GM12878 (cell line): ENCODE data around the gene NME7. TPM values are rescaled to one million over a fixed set of nuclear protein-coding genes. Genes with fewer than 3 reads are reported as not detected.

Source experiments
- ATAC-seq: fragments of 200-7000 bp; cut with Tn5 transposase; 3 replicates; pipeline ENCODE4 v1.9.1; 2020; ENCODE audit warnings: mild to moderate bottlenecking, moderate library complexity
- BruUV-seq: library from RNA; stranded (reverse); fragments of 400-500 nt; replicated peaks from 2 replicates; lab custom pipeline; 2021; lab: Mats Ljungman, UMichigan
- CTCF ChIA-PET: fragments of 300-600 bp; sonication (Branson Sonifier 250); formaldehyde crosslinking; extraction: SDS; loops from one replicate; lab custom pipeline; 2021; ENCODE audit warnings: inconsistent platforms; lab: Yijun Ruan, JAX
- POLR2A ChIA-PET: fragments of 350-600 bp; formaldehyde crosslinking; extraction: SDS; loops from one replicate; lab custom pipeline; 2021; ENCODE audit warnings: inconsistent platforms; lab: Charles Lee
- RAD21 ChIA-PET: fragments of 300-600 bp; sonication (Branson Sonifier 250); formaldehyde crosslinking; loops from one replicate; lab custom pipeline; 2023; ENCODE audit warnings: antibody characterized with exemption; ENCODE audit not compliant: unreplicated experiment; lab: Charles Lee
- SMC1A ChIA-PET: fragments of 300-600 bp; sonication (Branson Sonifier 250); formaldehyde crosslinking; loops from one replicate; lab custom pipeline; 2023; ENCODE audit not compliant: unreplicated experiment, uncharacterized antibody; lab: Charles Lee
- DNase-seq: peaks from one replicate; pipeline ENCODE4 v3.0.0-alpha.2; 2011; ENCODE audit warnings: low read depth, low spot score
- FAIRE-seq: peaks from 3 replicates; lab custom pipeline; 2011; peaks lifted over from hg19 to GRCh38; lab: Jason Lieb, UNC
- H2AFZ ChIP-seq: 2 replicates; pipeline ENCODE4 v1.6.0; 2011; ENCODE audit warnings: low read depth, low read length, control low read depth; ENCODE audit not compliant: control insufficient read depth
- H3K27ac ChIP-seq: 2 replicates; pipeline ENCODE4 v1.5.1; 2011; ENCODE audit warnings: control low read depth; ENCODE audit not compliant: control insufficient read depth, insufficient read depth
- H3K27me3 ChIP-seq, 2 experiments: replicated peaks in 1 of 2; 2 replicates each; pipeline versions ENCODE4 v1.6.0 to v1.6.1; 2011; ENCODE audit warnings: low read length in 1 of 2; ENCODE audit not compliant: control insufficient read depth in 2 of 2, insufficient read depth in 2 of 2
- H3K36me3 ChIP-seq, 2 experiments: 2 replicates each; pipeline ENCODE4 v1.5.1; 2011; ENCODE audit warnings: low read length in 1 of 2; ENCODE audit not compliant: control insufficient read depth in 2 of 2, insufficient read depth in 2 of 2
- H3K4me1 ChIP-seq: 2 replicates; pipeline ENCODE4 v1.6.1; 2011; ENCODE audit warnings: mild to moderate bottlenecking, low read length, moderate library complexity, mixed read lengths; ENCODE audit not compliant: control insufficient read depth, insufficient read depth
- H3K4me2 ChIP-seq: 2 replicates; pipeline ENCODE4 v1.6.0; 2011; ENCODE audit warnings: control low read depth; ENCODE audit not compliant: control insufficient read depth, insufficient read depth
- H3K4me3 ChIP-seq: fragments of 200-600 bp; sonication (generic); 2 replicates; pipeline ENCODE4 v1.5.1; 2016
- H3K79me2 ChIP-seq: 2 replicates; pipeline ENCODE4 v1.6.0; 2011; ENCODE audit warnings: low read length; ENCODE audit not compliant: control insufficient read depth, insufficient read depth
- H3K9ac ChIP-seq: 2 replicates; pipeline ENCODE4 v1.8.0; 2011; ENCODE audit warnings: low read length, control low read depth, mixed read lengths; ENCODE audit not compliant: control insufficient read depth, insufficient read depth
- H3K9me3 ChIP-seq: replicated peaks from 3 replicates; pipeline ENCODE4 v1.5.1; 2011; ENCODE audit warnings: mild to moderate bottlenecking, low read length; ENCODE audit not compliant: control insufficient read depth, insufficient read depth
- H4K20me1 ChIP-seq: 2 replicates; pipeline ENCODE4 v1.6.0; 2011; ENCODE audit not compliant: control insufficient read depth, insufficient read depth
- BACH1 ChIP-seq: fragments of 450-650 bp; IDR thresholded peaks from 2 replicates; pipeline ENCODE4 v1.6.1; 2017; ENCODE audit warnings: mild to moderate bottlenecking, borderline replicate concordance
- ELK1 ChIP-seq: IDR thresholded peaks from 2 replicates; pipeline ENCODE4 v1.6.1; 2012; ENCODE audit warnings: low read depth, low read length, improper control_type of control experiment
- IKZF1 ChIP-seq: fragments of 450-650 bp; conservative IDR thresholded peaks from 2 replicates; pipeline ENCODE4 v1.6.1; 2017; ENCODE audit warnings: antibody characterized with exemption, mild to moderate bottlenecking
- IKZF2 ChIP-seq, 2 experiments: fragments of 450-650 bp; IDR thresholded peaks; 2 replicates each; pipeline ENCODE4 v1.6.1; 2017; ENCODE audit warnings: mild to moderate bottlenecking in 2 of 2, moderate library complexity in 2 of 2
- NFYA ChIP-seq: IDR thresholded peaks from 2 replicates; pipeline ENCODE4 v1.6.1; 2011; ENCODE audit warnings: low read depth, mild to moderate bottlenecking, low read length, improper control_type of control experiment, borderline replicate concordance
- NR2C1 ChIP-seq: fragments of 450-650 bp; IDR thresholded peaks from 2 replicates; pipeline ENCODE4 v1.6.1; 2017; ENCODE audit warnings: antibody characterized with exemption, mild to moderate bottlenecking, moderate library complexity
- NR2F1 ChIP-seq: fragments of 450-650 bp; conservative IDR thresholded peaks from 2 replicates; pipeline ENCODE4 v1.6.1; 2017; ENCODE audit warnings: mild to moderate bottlenecking
- WGBS: methylation state at CpG from one replicate; pipeline ENCODE4 v1.1.6; 2016; ENCODE audit warnings: low lambda C conversion rate; ENCODE audit not compliant: insufficient replicate concordance, insufficient coverage; ENCODE audit errors: missing lambda C conversion rate; 5-methylcytosine and 5-hydroxymethylcytosine counted together
- in situ Hi-C: fragments of 300-500 bp; cut with MboI; formaldehyde crosslinking; loops from 9 replicates; pipeline ENCODE4 v1.14.3; 2018; ENCODE audit warnings: mixed read lengths
- intact Hi-C: fragments of 100-400 bp; cut with micrococcal nuclease; formaldehyde crosslinking; loops from one replicate; pipeline ENCODE4 v1.14.2; 2022; ENCODE audit not compliant: unreplicated experiment
- polyA plus RNA-seq, 11 experiments: library from polyadenylated mRNA; depleted of rRNA in 4 of 11; unstranded in 6 of 11; stranded (reverse) in 5 of 11; fragments of >200 nt; fragmentation: Nextera tagmentation in 4 of 11; fragmentation: Illumina TruSeq in 1 of 11; extraction: Ambion mirVana in 4 of 11; extraction: Trizol in 1 of 11; gene quantifications; 1 replicate in 1 of 11; 2 replicates in 10 of 11; pipeline versions ENCODE4 v1.2.1 to v1.2.3, GENCODE V29; 2011 to 2016; ENCODE audit warnings: inconsistent platforms in 2 of 11, missing spikeins in 2 of 11, low read depth in 1 of 11
- total RNA-seq, 4 experiments: library from RNA; depleted of rRNA in 3 of 4; stranded (reverse); fragments of >200 nt in 3 of 4; fragmentation: Illumina TruSeq in 1 of 4; extraction: Trizol in 1 of 4; gene quantifications; 2 replicates each; pipeline versions ENCODE4 v1.2.1 to v1.2.3, GENCODE V29; 2013 to 2021

NME7 gene
- total and polyA plus RNA-seq, 10 of the 15 experiments (the other 5 are each of a cell fraction or from before 2014, with no cell fraction given) = 1.5 to 15.6 (median 7.2) TPM

- ChIA-PET CTCF (interaction anchor here (0.9 to 1.0 kb wide), 2 partner anchors 12 to 806 kb away, joined by 3 to 4 read pairs; no protein-coding TSS in a partner anchor), SMC1A (interaction anchor here (1.0 to 2.0 kb wide), 5 partner anchors 38 to 806 kb away, joined by 3 to 8 read pairs (median 7); no protein-coding TSS in a partner anchor), POLR2A (interaction anchor here (0.9 kb wide), 1 partner anchor 10 kb away, joined by 3 read pairs; no protein-coding TSS in a partner anchor), RAD21 (interaction anchor here (0.8 kb wide), 1 partner anchor 709 kb away, joined by 3 read pairs; no protein-coding TSS in a partner anchor)
- BruUV-seq = no TSS peak
- no peak for DNase-seq
- in situ Hi-C loops (no loop called here), intact Hi-C loops (no loop called here)
- no peak overlapping the region for H2AFZ ChIP-seq
- H3K4me3 ChIP-seq = no peak overlapping the region
- H3K27me3 ChIP-seq = no peaks in the 10 kb centered on the region
- TF ChIP-seq IKZF1 (0 out of 2 replicates have a peak, but pooled peaks have one; percentile 44), IKZF2 (IDR thresholded peaks at IDR 0.05) (peak in 1 of 2 experiments; percentile 32; a peak in 2 of 4 replicates), NFYA (no peak), NR2C1 (0 out of 2 replicates have a peak, but pooled peaks have one; percentile 21), ELK1 (no peak), NR2F1 (peak; percentile 75), BACH1 (peak; percentile 61; the same call in 1 of the 2 replicates)
- FAIRE-seq = no peak
- no peaks in the 10 kb centered on the region for H4K20me1 ChIP-seq
- peak; percentile 61 for ATAC-seq
- no peak overlapping the region for H3K9ac ChIP-seq
- H3K79me2 ChIP-seq = no peaks in the 10 kb centered on the region
- 80% methylated on average over 5 of the region's 5 CpGs for WGBS
- no peaks in the 10 kb centered on the region for H3K4me1 ChIP-seq
- H3K27ac ChIP-seq = no peak overlapping the region
- H3K4me2 ChIP-seq = no peak overlapping the region
- H3K9me3 ChIP-seq = no peaks in the 10 kb centered on the region
- no peaks in the 10 kb centered on the region for H3K36me3 ChIP-seq
Measured at GRCh38 chr1:169148472-169149252, 218.9 kb downstream of the NME7 start.
